ENCODE data around the gene FAM3D. TPM values are rescaled to one million over a fixed set of nuclear protein-coding genes. Genes with fewer than 3 reads are reported as not detected.

The FAM3D gene
- total and polyA plus RNA-seq, 10 of the 15 experiments (the other 5 are each of a cell fraction or from before 2014, with no cell fraction given): 0.04 to 0.07 TPM; not detected in 8

DNA sequence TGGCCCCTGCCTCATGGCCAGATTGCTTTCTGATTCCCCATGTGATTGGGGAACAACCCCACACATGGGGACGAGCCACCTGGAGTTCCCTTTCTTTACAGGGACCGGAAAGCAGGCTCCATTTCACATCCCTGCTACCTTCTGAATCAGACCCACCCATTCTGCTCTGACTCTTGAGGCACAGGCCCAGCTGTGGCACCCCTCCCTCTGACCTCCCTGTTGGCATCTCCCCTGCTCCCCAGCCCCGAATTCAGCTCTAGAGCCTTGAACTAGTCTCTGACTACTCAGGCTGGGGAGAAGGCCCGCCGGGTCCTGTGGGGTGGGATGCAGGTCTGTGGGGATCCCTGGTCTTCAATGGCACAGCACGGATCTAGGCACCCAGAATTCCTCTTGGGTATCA is 12.1 kb downstream of the FAM3D start:
- no peaks in the 10 kb centered on the region for H4K20me1 ChIP-seq (ENCODE audit: control insufficient read depth, insufficient read depth)
- in situ Hi-C loops (cut with MboI) (no loop called here), intact Hi-C loops (cut with micrococcal nuclease; ENCODE audit: unreplicated experiment) (no loop called here)
- H3K9me3 ChIP-seq (replicated peaks; ENCODE audit: control insufficient read depth, insufficient read depth, low read length): no peaks in the 10 kb centered on the region; the same call in 2 of the 3 replicates
- FAIRE-seq (no peak), ATAC-seq (no peak), DNase-seq (ENCODE audit: low read depth, low spot score) (no peak)
- POLR2A ChIA-PET: no interaction called here
- H3K36me3 ChIP-seq (ENCODE audit: control insufficient read depth in 2 of 2, insufficient read depth in 2 of 2, low read length in 1 of 2): no peaks in the 10 kb centered on the region
- H3K4me2 ChIP-seq (ENCODE audit: control insufficient read depth, insufficient read depth): no peak overlapping the region
- no peak overlapping the region for H3K9ac ChIP-seq (ENCODE audit: control insufficient read depth, insufficient read depth, low read length)
- WGBS (ENCODE audit: insufficient coverage, insufficient replicate concordance, low lambda C conversion rate, missing lambda C conversion rate): 10% methylated on average over 6 of the region's 6 CpGs
- H3K27ac ChIP-seq (ENCODE audit: control insufficient read depth, insufficient read depth): no peak overlapping the region
- CTCF ChIA-PET: interaction anchor here (0.5 kb wide), 1 partner anchor 1464 kb away, joined by 3 read pairs; no protein-coding TSS in a partner anchor
- no peak overlapping the region for H3K4me3 ChIP-seq
- no peaks in the 10 kb centered on the region for H3K4me1 ChIP-seq (ENCODE audit: control insufficient read depth, insufficient read depth, low read length)
- TF ChIP-seq, protein P1, sequence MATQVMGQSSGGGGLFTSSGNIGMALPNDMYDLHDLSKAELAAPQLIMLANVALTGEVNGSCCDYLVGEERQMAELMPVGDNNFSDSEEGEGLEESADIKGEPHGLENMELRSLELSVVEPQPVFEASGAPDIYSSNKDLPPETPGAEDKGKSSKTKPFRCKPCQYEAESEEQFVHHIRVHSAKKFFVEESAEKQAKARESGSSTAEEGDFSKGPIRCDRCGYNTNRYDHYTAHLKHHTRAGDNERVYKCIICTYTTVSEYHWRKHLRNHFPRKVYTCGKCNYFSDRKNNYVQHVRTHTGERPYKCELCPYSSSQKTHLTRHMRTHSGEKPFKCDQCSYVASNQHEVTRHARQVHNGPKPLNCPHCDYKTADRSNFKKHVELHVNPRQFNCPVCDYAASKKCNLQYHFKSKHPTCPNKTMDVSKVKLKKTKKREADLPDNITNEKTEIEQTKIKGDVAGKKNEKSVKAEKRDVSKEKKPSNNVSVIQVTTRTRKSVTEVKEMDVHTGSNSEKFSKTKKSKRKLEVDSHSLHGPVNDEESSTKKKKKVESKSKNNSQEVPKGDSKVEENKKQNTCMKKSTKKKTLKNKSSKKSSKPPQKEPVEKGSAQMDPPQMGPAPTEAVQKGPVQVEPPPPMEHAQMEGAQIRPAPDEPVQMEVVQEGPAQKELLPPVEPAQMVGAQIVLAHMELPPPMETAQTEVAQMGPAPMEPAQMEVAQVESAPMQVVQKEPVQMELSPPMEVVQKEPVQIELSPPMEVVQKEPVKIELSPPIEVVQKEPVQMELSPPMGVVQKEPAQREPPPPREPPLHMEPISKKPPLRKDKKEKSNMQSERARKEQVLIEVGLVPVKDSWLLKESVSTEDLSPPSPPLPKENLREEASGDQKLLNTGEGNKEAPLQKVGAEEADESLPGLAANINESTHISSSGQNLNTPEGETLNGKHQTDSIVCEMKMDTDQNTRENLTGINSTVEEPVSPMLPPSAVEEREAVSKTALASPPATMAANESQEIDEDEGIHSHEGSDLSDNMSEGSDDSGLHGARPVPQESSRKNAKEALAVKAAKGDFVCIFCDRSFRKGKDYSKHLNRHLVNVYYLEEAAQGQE (IDR thresholded peaks at IDR 0.05; ENCODE audit: low read depth, low read length): no peak
- no peak for TF ChIP-seq HDAC6 (IDR thresholded peaks at IDR 0.05; ENCODE audit: unreplicated experiment)
- no peak for TF ChIP-seq BHLHE40 (IDR thresholded peaks at IDR 0.05; ENCODE audit: borderline replicate concordance in 1 of 2, low read depth in 2 of 2, low read length in 1 of 2)
- TF ChIP-seq, protein P2, sequence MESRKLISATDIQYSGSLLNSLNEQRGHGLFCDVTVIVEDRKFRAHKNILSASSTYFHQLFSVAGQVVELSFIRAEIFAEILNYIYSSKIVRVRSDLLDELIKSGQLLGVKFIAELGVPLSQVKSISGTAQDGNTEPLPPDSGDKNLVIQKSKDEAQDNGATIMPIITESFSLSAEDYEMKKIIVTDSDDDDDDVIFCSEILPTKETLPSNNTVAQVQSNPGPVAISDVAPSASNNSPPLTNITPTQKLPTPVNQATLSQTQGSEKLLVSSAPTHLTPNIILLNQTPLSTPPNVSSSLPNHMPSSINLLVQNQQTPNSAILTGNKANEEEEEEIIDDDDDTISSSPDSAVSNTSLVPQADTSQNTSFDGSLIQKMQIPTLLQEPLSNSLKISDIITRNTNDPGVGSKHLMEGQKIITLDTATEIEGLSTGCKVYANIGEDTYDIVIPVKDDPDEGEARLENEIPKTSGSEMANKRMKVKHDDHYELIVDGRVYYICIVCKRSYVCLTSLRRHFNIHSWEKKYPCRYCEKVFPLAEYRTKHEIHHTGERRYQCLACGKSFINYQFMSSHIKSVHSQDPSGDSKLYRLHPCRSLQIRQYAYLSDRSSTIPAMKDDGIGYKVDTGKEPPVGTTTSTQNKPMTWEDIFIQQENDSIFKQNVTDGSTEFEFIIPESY (IDR thresholded peaks at IDR 0.05): no peak
- TF ChIP-seq, protein P3, sequence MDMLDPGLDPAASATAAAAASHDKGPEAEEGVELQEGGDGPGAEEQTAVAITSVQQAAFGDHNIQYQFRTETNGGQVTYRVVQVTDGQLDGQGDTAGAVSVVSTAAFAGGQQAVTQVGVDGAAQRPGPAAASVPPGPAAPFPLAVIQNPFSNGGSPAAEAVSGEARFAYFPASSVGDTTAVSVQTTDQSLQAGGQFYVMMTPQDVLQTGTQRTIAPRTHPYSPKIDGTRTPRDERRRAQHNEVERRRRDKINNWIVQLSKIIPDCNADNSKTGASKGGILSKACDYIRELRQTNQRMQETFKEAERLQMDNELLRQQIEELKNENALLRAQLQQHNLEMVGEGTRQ (IDR thresholded peaks at IDR 0.05; ENCODE audit: borderline replicate concordance, low read depth, low read length): no peak
- no peak for TF ChIP-seq KAT2A (conservative IDR thresholded peaks at IDR 0.05; ENCODE audit: control insufficient read depth, low read depth, low read length)
- TF ChIP-seq WRNIP1 (IDR thresholded peaks at IDR 0.05; ENCODE audit: borderline replicate concordance, low read depth, low read length): no peak
- no TSS peak for BruUV-seq (replicated peaks)
- H3K27me3 ChIP-seq (replicated peaks in 1 of 2; ENCODE audit: control insufficient read depth in 2 of 2, insufficient read depth in 2 of 2, low read length in 1 of 2): peaks cover 0 to 6% of the 10 kb centered on the region in 2 experiments; a peak in 2 of 4 replicates
- no peaks in the 10 kb centered on the region for H3K79me2 ChIP-seq (ENCODE audit: control insufficient read depth, insufficient read depth, low read length)
- RAD21 ChIA-PET (ENCODE audit: unreplicated experiment): no interaction called here
- SMC1A ChIA-PET (ENCODE audit: uncharacterized antibody, unreplicated experiment): no interaction called here
- no peak overlapping the region for H2AFZ ChIP-seq (ENCODE audit: control insufficient read depth, low read depth, low read length)
